GM12891 (cell line): ENCODE results near the gene GHRHR.

Experiments used
- POLR2A ChIP-seq: IDR thresholded peaks from 2 replicates; pipeline ENCODE4 v1.6.1; 2011; ENCODE audit warnings: low read depth, low read length, control low read depth
- SPI1 ChIP-seq: IDR thresholded peaks from 2 replicates; pipeline ENCODE4 v1.6.1; 2011; ENCODE audit warnings: low read depth, low read length, control low read depth

DNA sequence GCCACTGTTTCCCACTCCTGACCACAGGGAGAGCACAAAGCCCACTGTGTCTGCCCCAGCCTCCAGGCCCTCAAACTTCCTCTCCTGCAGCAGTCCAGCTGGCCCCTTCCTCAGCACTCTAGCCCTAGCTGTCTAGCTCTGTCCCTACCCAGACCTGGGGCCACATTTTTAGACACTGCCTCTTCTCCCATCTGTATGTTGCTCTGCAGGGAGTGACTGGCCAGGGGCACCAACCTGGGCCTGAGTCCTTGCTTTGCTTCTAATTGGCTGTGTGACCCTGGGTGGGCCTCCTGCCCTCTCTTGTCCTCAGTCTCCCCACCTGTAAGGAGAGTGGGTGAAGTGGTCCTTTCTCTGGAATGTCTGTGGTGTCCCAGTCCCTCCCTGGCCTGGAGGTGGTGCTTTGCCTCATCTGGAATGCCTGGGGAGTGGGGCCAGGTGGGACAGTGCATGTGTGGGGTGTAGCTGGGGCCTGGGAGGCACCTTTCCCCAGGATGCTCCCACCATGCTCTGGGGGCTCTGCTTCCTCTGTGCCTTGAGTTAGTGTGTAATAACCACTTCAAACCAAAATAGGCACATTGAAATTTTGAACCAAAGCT is 27.0 kb upstream of the GHRHR start:
- TF ChIP-seq POLR2A (no peak), SPI1 (no peak)
